H9 (cell line): ENCODE data around the gene TSPOAP1. TPM values are rescaled to one million over a fixed set of nuclear protein-coding genes. Genes with fewer than 3 reads are reported as not detected.

Experiments
- DNase-seq: peaks from one replicate; pipeline ENCODE4 v3.0.0-alpha.2; 2017
- H2AFZ ChIP-seq: one replicate; pipeline ENCODE4 v1.6.1; 2013; ENCODE audit warnings: mild to moderate bottlenecking, low read length, control low read depth, moderate library complexity
- H2AK5ac ChIP-seq: 2 replicates; pipeline ENCODE4 v1.6.1; 2013; ENCODE audit warnings: low read length, control low read depth, mixed read lengths; ENCODE audit not compliant: insufficient read length
- H2BK120ac ChIP-seq: one replicate; pipeline ENCODE4 v1.6.1; 2013; ENCODE audit warnings: low read depth, mild to moderate bottlenecking, low read length, control low read depth, inconsistent platforms; ENCODE audit not compliant: poor library complexity, severe bottlenecking
- H2BK12ac ChIP-seq: 2 replicates; pipeline ENCODE4 v1.6.1; 2013; ENCODE audit warnings: low read length, control low read depth, mixed read lengths, low read depth; ENCODE audit not compliant: insufficient read length
- H2BK15ac ChIP-seq: 2 replicates; pipeline ENCODE4 v1.6.1; 2013; ENCODE audit warnings: low read depth, low read length, control low read depth
- H2BK20ac ChIP-seq: one replicate; pipeline ENCODE4 v1.6.1; 2013; ENCODE audit warnings: low read depth, mild to moderate bottlenecking, low read length, control low read depth, inconsistent platforms; ENCODE audit not compliant: poor library complexity, severe bottlenecking
- H2BK5ac ChIP-seq: 2 replicates; pipeline ENCODE4 v1.6.1; 2013; ENCODE audit warnings: low read length, control low read depth, mixed read lengths; ENCODE audit not compliant: insufficient read length
- H3K14ac ChIP-seq: 2 replicates; pipeline ENCODE4 v1.6.1; 2013; ENCODE audit warnings: low read length, control low read depth; ENCODE audit not compliant: insufficient read depth
- H3K18ac ChIP-seq: 2 replicates; pipeline ENCODE4 v1.6.1; 2013; ENCODE audit warnings: low read depth, mild to moderate bottlenecking, mixed read lengths, low read length, control low read depth; ENCODE audit not compliant: insufficient read length
- H3K23ac ChIP-seq: 2 replicates; pipeline ENCODE4 v1.6.1; 2013; ENCODE audit warnings: low read length, control low read depth, mixed read lengths, low read depth; ENCODE audit not compliant: insufficient read length
- H3K23me2 ChIP-seq: 2 replicates; pipeline ENCODE4 v1.6.1; 2013; ENCODE audit warnings: low read depth, mild to moderate bottlenecking, mixed read lengths, low read length, control low read depth; ENCODE audit not compliant: insufficient read length, poor library complexity, severe bottlenecking
- H3K27ac ChIP-seq: 2 replicates; pipeline ENCODE4 v1.5.1; 2013; ENCODE audit warnings: low read length, control low read depth, mixed read lengths, low read depth; ENCODE audit not compliant: insufficient read length
- H3K27me3 ChIP-seq: 2 replicates; pipeline ENCODE4 v1.6.1; 2013; ENCODE audit warnings: low read length, control low read depth, inconsistent platforms; ENCODE audit not compliant: insufficient read depth
- H3K4ac ChIP-seq: 2 replicates; pipeline ENCODE4 v1.6.1; 2013; ENCODE audit warnings: low read depth, mild to moderate bottlenecking, control low read depth, inconsistent platforms, low read length, moderate library complexity
- H3K4me1 ChIP-seq: 2 replicates; pipeline ENCODE4 v1.6.1; 2013; ENCODE audit warnings: low read length, control low read depth, inconsistent platforms; ENCODE audit not compliant: insufficient read depth
- H3K4me2 ChIP-seq: 2 replicates; pipeline ENCODE4 v1.6.1; 2013; ENCODE audit warnings: low read length, control low read depth, mixed read lengths; ENCODE audit not compliant: insufficient read length, insufficient read depth
- H3K56ac ChIP-seq: 2 replicates; pipeline ENCODE4 v1.6.1; 2013; ENCODE audit warnings: low read depth, mild to moderate bottlenecking, mixed read lengths, low read length, control low read depth; ENCODE audit not compliant: insufficient read length
- H3K79me1 ChIP-seq: 2 replicates; pipeline ENCODE4 v1.6.1; 2013; ENCODE audit warnings: low read depth, mild to moderate bottlenecking, moderate library complexity, low read length, control low read depth, inconsistent platforms; ENCODE audit not compliant: insufficient read depth, poor library complexity, severe bottlenecking
- H3K79me2 ChIP-seq: 2 replicates; pipeline ENCODE4 v1.6.1; 2013; ENCODE audit warnings: low read length, control low read depth, inconsistent platforms; ENCODE audit not compliant: insufficient read depth
- H3K9ac ChIP-seq: 2 replicates; pipeline ENCODE4 v1.6.1; 2013; ENCODE audit warnings: low read length, control low read depth, mixed read lengths; ENCODE audit not compliant: insufficient read length; ENCODE audit errors: extremely low read depth
- H3K9me3 ChIP-seq: one replicate; pipeline ENCODE4 v1.6.1; 2013; ENCODE audit warnings: low read depth, low read length, inconsistent platforms; ENCODE audit not compliant: control insufficient read depth
- H3T11ph ChIP-seq: one replicate; pipeline ENCODE4 v1.6.1; 2013; ENCODE audit warnings: mild to moderate bottlenecking, low read length, control low read depth, inconsistent platforms
- H4K20me1 ChIP-seq: one replicate; pipeline ENCODE4 v1.6.1; 2013; ENCODE audit not compliant: control insufficient read depth, insufficient read length, insufficient read depth
- H4K5ac ChIP-seq: 2 replicates; pipeline ENCODE4 v1.6.1; 2013; ENCODE audit warnings: low read depth, mild to moderate bottlenecking, mixed read lengths, low read length, control low read depth; ENCODE audit not compliant: insufficient read length
- H4K8ac ChIP-seq: replicated peaks from 2 replicates; pipeline ENCODE4 v1.6.1; 2013; ENCODE audit warnings: low read length, control low read depth, mixed read lengths, low read depth; ENCODE audit not compliant: insufficient read length
- H4K91ac ChIP-seq: 2 replicates; pipeline ENCODE4 v1.6.1; 2013; ENCODE audit warnings: low read depth, mild to moderate bottlenecking, moderate library complexity, mixed read lengths, low read length, control low read depth; ENCODE audit not compliant: insufficient read length
- H3K27ac Mint-ChIP-seq, 3 experiments: 2 replicates in 2 of 3; 3 replicates in 1 of 3; pipeline ENCODE4 v1.8.0; 2020 to 2021; ENCODE audit warnings: mixed read lengths in 3 of 3, mild to moderate bottlenecking in 1 of 3, moderate library complexity in 1 of 3
- H3K27me3 Mint-ChIP-seq: 2 replicates; pipeline ENCODE4 v1.8.0; 2021; ENCODE audit warnings: low read depth, mild to moderate bottlenecking, moderate library complexity, mixed read lengths
- H3K36me3 Mint-ChIP-seq, 3 experiments: 2 replicates in 2 of 3; 3 replicates in 1 of 3; pipeline ENCODE4 v1.8.0; 2020 to 2021; ENCODE audit warnings: low read depth in 3 of 3, mixed read lengths in 3 of 3; ENCODE audit not compliant: insufficient read depth in 1 of 3
- H3K4me1 Mint-ChIP-seq, 2 experiments: 2 replicates each; pipeline ENCODE4 v1.8.0; 2020; ENCODE audit warnings: mixed read lengths in 2 of 2
- H3K4me3 Mint-ChIP-seq, 2 experiments: 2 replicates in 1 of 2; 3 replicates in 1 of 2; pipeline ENCODE4 v1.8.0; 2020 to 2021; ENCODE audit warnings: mild to moderate bottlenecking in 2 of 2, mixed read lengths in 2 of 2, moderate library complexity in 1 of 2
- H3K9me3 Mint-ChIP-seq, 2 experiments: 2 replicates in 1 of 2; 3 replicates in 1 of 2; pipeline ENCODE4 v1.8.0; 2020; ENCODE audit warnings: mild to moderate bottlenecking in 2 of 2, mixed read lengths in 2 of 2, moderate library complexity in 1 of 2
- WGBS: extraction: QIAGEN DNeasy Blood & Tissue Kit; methylation state at CpG from one replicate; pipeline ENCODE4 v1.1.7; 2013; ENCODE audit warnings: missing lambda C conversion rate, low lambda C conversion rate, mixed read lengths; ENCODE audit not compliant: insufficient read length; ENCODE audit errors: extremely low coverage; 5-methylcytosine and 5-hydroxymethylcytosine counted together
- total RNA-seq: library from RNA; stranded (reverse); gene quantifications from 2 replicates; pipeline ENCODE4 v1.2.1, GENCODE V29; 2021
- TF ChIP-seq, protein P1 (sequence below): fragments of 200-600 bp; sonication (generic); conservative IDR thresholded peaks from 3 replicates; pipeline ENCODE4 v1.8.0; 2021; ENCODE audit warnings: antibody characterized with exemption, mild to moderate bottlenecking

Gene TSPOAP1
- total RNA-seq, 1 experiment from 2014 or later = 17.3 TPM

DNA sequence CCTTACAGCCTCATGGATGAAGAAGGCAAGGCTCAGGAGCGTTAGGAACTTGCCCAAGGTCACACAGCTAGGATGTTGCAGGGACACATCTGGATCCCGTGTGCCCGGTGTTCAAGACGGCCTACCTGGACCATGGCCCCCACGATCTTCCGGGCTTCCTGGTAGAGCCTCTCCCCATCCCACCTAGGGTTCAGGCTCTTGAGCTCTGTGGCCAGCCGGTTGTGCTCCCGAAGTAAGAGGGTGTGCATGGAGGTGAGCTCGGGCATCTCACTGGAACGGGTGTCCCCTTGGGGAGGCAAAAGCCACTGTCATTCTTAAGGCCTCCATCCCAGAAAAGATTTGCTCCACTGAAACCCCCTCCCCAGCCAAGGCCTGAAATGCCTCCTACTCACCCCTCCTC is 53.2 kb downstream of the TSPOAP1 start:
- H3K4ac ChIP-seq = no peak overlapping the region
- H3T11ph ChIP-seq = no peak overlapping the region
- DNase-seq = no peak
- no peak overlapping the region for H3K27ac ChIP-seq
- no peak overlapping the region for H2BK5ac ChIP-seq
- TF ChIP-seq, protein P1, sequence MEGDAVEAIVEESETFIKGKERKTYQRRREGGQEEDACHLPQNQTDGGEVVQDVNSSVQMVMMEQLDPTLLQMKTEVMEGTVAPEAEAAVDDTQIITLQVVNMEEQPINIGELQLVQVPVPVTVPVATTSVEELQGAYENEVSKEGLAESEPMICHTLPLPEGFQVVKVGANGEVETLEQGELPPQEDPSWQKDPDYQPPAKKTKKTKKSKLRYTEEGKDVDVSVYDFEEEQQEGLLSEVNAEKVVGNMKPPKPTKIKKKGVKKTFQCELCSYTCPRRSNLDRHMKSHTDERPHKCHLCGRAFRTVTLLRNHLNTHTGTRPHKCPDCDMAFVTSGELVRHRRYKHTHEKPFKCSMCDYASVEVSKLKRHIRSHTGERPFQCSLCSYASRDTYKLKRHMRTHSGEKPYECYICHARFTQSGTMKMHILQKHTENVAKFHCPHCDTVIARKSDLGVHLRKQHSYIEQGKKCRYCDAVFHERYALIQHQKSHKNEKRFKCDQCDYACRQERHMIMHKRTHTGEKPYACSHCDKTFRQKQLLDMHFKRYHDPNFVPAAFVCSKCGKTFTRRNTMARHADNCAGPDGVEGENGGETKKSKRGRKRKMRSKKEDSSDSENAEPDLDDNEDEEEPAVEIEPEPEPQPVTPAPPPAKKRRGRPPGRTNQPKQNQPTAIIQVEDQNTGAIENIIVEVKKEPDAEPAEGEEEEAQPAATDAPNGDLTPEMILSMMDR = no peak
- no peaks in the 10 kb centered on the region for H3K23me2 ChIP-seq
- H2BK120ac ChIP-seq = no peak overlapping the region
- H3K79me2 ChIP-seq = no peaks in the 10 kb centered on the region
- peaks cover 3 to 4% of the 10 kb centered on the region in 2 experiments; a peak in 1 of 4 replicates for H3K4me1 Mint-ChIP-seq
- no peaks in the 10 kb centered on the region for H3K9me3 ChIP-seq
- H2BK12ac ChIP-seq = no peak overlapping the region
- H3K4me2 ChIP-seq = no peak overlapping the region
- H3K56ac ChIP-seq = no peak overlapping the region
- no peak overlapping the region for H3K27ac Mint-ChIP-seq
- no peak overlapping the region for H2BK20ac ChIP-seq
- H3K36me3 Mint-ChIP-seq = no peaks in the 10 kb centered on the region; a peak in 1 of 7 replicates
- H2AK5ac ChIP-seq = no peak overlapping the region
- H3K27me3 ChIP-seq = no peaks in the 10 kb centered on the region
- H3K18ac ChIP-seq = no peak overlapping the region
- no peak overlapping the region for H3K23ac ChIP-seq
- no CpG with 5 or more reads among the region's 10 CpGs for WGBS
- no peak overlapping the region for H4K8ac ChIP-seq
- H2BK15ac ChIP-seq = no peak overlapping the region
- no peaks in the 10 kb centered on the region for H3K79me1 ChIP-seq
- no peak overlapping the region for H3K9ac ChIP-seq
- H2AFZ ChIP-seq = no peak overlapping the region
- no peak overlapping the region for H4K91ac ChIP-seq
- no peak overlapping the region for H3K4me3 Mint-ChIP-seq
- no peaks in the 10 kb centered on the region for H4K20me1 ChIP-seq
- H3K14ac ChIP-seq = no peak overlapping the region
- H3K9me3 Mint-ChIP-seq = no peaks in the 10 kb centered on the region
- H3K4me1 ChIP-seq = no peaks in the 10 kb centered on the region
- peaks cover 17% of the 10 kb centered on the region for H3K27me3 Mint-ChIP-seq
- H4K5ac ChIP-seq = no peak overlapping the region
